HEK293 (cell line): ENCODE measurements around the gene RHBDF2.

ENCODE experiments used
- CTCF ChIA-PET: fragments of 350-600 bp; formaldehyde crosslinking; extraction: SDS; loops from one replicate; lab custom pipeline; 2021; ENCODE audit warnings: antibody characterized with exemption; lab: Yijun Ruan, JAX
- POLR2A ChIA-PET: fragments of 300-600 bp; formaldehyde crosslinking; extraction: SDS; loops from one replicate; lab custom pipeline; 2020; ENCODE audit warnings: antibody characterized with exemption, inconsistent platforms; lab: Yijun Ruan, JAX
- H3K27ac ChIP-seq: fragments of 200-500 bp; sonication (Bioruptor generic); 2 replicates; pipeline ENCODE4 v1.5.1; 2014; ENCODE audit warnings: low read depth, low read length, control low read depth, inconsistent platforms; ENCODE audit errors: extremely low read depth
- H3K36me3 ChIP-seq, 2 experiments: fragments of 200-500 bp in 1 of 2; sonication (Bioruptor generic) in 1 of 2; 1 replicate in 1 of 2; 2 replicates in 1 of 2; pipeline ENCODE4 v1.5.1; 2014 to 2017; ENCODE audit warnings: inconsistent platforms in 2 of 2, low read length in 2 of 2; ENCODE audit not compliant: control insufficient read depth in 2 of 2, insufficient read depth in 1 of 2
- H3K4me1 ChIP-seq: fragments of 200-500 bp; sonication (Bioruptor generic); 2 replicates; pipeline ENCODE4 v1.5.1; 2014; ENCODE audit warnings: mild to moderate bottlenecking, low read length, inconsistent platforms; ENCODE audit not compliant: control insufficient read depth, insufficient read depth
- H3K4me3 ChIP-seq: 2 replicates; pipeline ENCODE4 v1.5.1; 2011; ENCODE audit warnings: low read depth, mild to moderate bottlenecking, control low read depth, low read length, moderate library complexity
- H3K9me3 ChIP-seq: fragments of 200-500 bp; sonication (Bioruptor generic); 2 replicates; pipeline ENCODE4 v1.5.1; 2014; ENCODE audit warnings: low read depth, low read length, inconsistent platforms; ENCODE audit not compliant: control insufficient read depth, insufficient read depth
- MZF1 ChIP-seq: fragments of 450-650 bp; formaldehyde crosslinking; IDR thresholded peaks from 2 replicates; pipeline ENCODE4 v1.5.1; 2017; ENCODE audit warnings: missing biosample characterization, missing genetic modification characterization, borderline replicate concordance
- SCRT1 ChIP-seq: fragments of 450-650 bp; formaldehyde crosslinking; IDR thresholded peaks from 2 replicates; pipeline ENCODE4 v1.5.1; 2016; ENCODE audit warnings: missing biosample characterization, missing genetic modification characterization, borderline replicate concordance
- SCRT2 ChIP-seq: fragments of 450-650 bp; formaldehyde crosslinking; IDR thresholded peaks from 2 replicates; pipeline ENCODE4 v1.5.1; 2016; ENCODE audit warnings: missing biosample characterization, missing genetic modification characterization
- SP2 ChIP-seq: fragments of 450-650 bp; formaldehyde crosslinking; IDR thresholded peaks from 2 replicates; pipeline ENCODE4 v1.5.1; 2016; ENCODE audit warnings: missing biosample characterization, missing genetic modification characterization
- ZBTB1 ChIP-seq: fragments of 450-650 bp; formaldehyde crosslinking; IDR thresholded peaks from 2 replicates; pipeline ENCODE4 v1.5.1; 2016; ENCODE audit warnings: missing biosample characterization, missing genetic modification characterization
- ZBTB49 ChIP-seq: fragments of 450-650 bp; formaldehyde crosslinking; IDR thresholded peaks from 2 replicates; pipeline ENCODE4 v1.5.1; 2016; ENCODE audit warnings: missing biosample characterization, missing genetic modification characterization, low read depth
- ZNF10 ChIP-seq: fragments of 450-650 bp; formaldehyde crosslinking; IDR thresholded peaks from 2 replicates; pipeline ENCODE4 v1.5.1; 2017; ENCODE audit warnings: missing biosample characterization, missing genetic modification characterization
- ZNF341 ChIP-seq: fragments of 450-650 bp; formaldehyde crosslinking; IDR thresholded peaks from 2 replicates; pipeline ENCODE4; 2016; ENCODE audit warnings: low read depth, missing biosample characterization, missing genetic modification characterization
- ZNF366 ChIP-seq: fragments of 450-650 bp; formaldehyde crosslinking; conservative IDR thresholded peaks from 2 replicates; pipeline ENCODE4 v1.5.1; 2016; ENCODE audit warnings: missing biosample characterization, missing genetic modification characterization
- ZNF600 ChIP-seq: fragments of 450-650 bp; formaldehyde crosslinking; IDR thresholded peaks from 2 replicates; pipeline ENCODE4 v1.5.1; 2016; ENCODE audit warnings: missing biosample characterization, missing genetic modification characterization
- ZSCAN4 ChIP-seq: fragments of 450-650 bp; formaldehyde crosslinking; IDR thresholded peaks from 2 replicates; pipeline ENCODE4 v1.5.1; 2017; ENCODE audit warnings: missing biosample characterization, missing genetic modification characterization
- TF ChIP-seq, protein P1 (sequence below): fragments of 450-650 bp; formaldehyde crosslinking; IDR thresholded peaks from 2 replicates; pipeline ENCODE4 v1.5.1; 2016; ENCODE audit warnings: missing biosample characterization, missing genetic modification characterization
- TF ChIP-seq, protein P2 (sequence below): fragments of 450-650 bp; formaldehyde crosslinking; IDR thresholded peaks from 2 replicates; pipeline ENCODE4 v1.5.1; 2017; ENCODE audit warnings: missing biosample characterization, missing genetic modification characterization

Gene RHBDF2

DNA sequence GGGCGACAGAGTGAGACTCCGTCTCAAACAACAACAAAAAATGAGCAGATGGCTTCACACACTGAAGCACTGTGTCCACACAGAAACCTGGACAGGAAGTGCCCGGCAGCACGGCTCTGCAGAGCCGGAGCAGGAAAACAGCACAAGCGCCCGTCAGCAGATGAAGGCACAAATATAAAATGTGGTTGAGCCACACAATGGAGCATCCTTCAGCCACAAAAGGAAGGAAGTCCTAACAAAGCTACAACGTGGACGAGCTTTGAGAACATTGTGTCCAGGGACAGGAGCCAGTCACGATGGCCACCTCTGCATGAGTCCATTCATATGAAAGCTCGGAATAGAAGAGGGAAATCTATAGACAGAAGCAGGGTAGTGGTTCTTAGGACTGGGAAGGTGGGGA, 15.7 kb downstream of the RHBDF2 start:
- H3K27ac ChIP-seq = no peak overlapping the region
- CTCF ChIA-PET = interaction anchor here (0.6 to 1.1 kb wide), 3 partner anchors 18 to 304 kb away, joined by 3 read pairs; partner anchors contain the start of gene AANAT
- no peaks in the 10 kb centered on the region for H3K4me1 ChIP-seq
- TF ChIP-seq ZBTB49 (tag by site-specific recombination) (no peak), SP2 (tag by site-specific recombination) (0 out of 2 replicates have a peak, but pooled peaks have one; percentile 11), ZNF600 (peak; percentile 65; the same call in 1 of the 2 replicates), ZNF366 (tag by site-specific recombination) (0 out of 2 replicates have a peak, but pooled peaks have one; percentile 4)
- TF ChIP-seq, protein P1, sequence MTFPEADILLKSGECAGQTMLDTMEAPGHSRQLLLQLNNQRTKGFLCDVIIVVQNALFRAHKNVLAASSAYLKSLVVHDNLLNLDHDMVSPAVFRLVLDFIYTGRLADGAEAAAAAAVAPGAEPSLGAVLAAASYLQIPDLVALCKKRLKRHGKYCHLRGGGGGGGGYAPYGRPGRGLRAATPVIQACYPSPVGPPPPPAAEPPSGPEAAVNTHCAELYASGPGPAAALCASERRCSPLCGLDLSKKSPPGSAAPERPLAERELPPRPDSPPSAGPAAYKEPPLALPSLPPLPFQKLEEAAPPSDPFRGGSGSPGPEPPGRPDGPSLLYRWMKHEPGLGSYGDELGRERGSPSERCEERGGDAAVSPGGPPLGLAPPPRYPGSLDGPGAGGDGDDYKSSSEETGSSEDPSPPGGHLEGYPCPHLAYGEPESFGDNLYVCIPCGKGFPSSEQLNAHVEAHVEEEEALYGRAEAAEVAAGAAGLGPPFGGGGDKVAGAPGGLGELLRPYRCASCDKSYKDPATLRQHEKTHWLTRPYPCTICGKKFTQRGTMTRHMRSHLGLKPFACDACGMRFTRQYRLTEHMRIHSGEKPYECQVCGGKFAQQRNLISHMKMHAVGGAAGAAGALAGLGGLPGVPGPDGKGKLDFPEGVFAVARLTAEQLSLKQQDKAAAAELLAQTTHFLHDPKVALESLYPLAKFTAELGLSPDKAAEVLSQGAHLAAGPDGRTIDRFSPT (tag by site-specific recombination) = no peak
- TF ChIP-seq, protein P2, sequence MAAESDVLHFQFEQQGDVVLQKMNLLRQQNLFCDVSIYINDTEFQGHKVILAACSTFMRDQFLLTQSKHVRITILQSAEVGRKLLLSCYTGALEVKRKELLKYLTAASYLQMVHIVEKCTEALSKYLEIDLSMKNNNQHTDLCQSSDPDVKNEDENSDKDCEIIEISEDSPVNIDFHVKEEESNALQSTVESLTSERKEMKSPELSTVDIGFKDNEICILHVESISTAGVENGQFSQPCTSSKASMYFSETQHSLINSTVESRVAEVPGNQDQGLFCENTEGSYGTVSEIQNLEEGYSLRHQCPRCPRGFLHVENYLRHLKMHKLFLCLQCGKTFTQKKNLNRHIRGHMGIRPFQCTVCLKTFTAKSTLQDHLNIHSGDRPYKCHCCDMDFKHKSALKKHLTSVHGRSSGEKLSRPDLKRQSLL = 0 out of 2 replicates have a peak, but pooled peaks have one; percentile 47
- no peaks in the 10 kb centered on the region for H3K9me3 ChIP-seq
- no peak overlapping the region for H3K4me3 ChIP-seq
- POLR2A ChIA-PET = interaction anchor here (0.6 to 1.0 kb wide), 2 partner anchors 8 to 1280 kb away, joined by 3 to 4 read pairs; partner anchors contain the start of gene NUP85
- H3K36me3 ChIP-seq = no peaks in the 10 kb centered on the region

DNA sequence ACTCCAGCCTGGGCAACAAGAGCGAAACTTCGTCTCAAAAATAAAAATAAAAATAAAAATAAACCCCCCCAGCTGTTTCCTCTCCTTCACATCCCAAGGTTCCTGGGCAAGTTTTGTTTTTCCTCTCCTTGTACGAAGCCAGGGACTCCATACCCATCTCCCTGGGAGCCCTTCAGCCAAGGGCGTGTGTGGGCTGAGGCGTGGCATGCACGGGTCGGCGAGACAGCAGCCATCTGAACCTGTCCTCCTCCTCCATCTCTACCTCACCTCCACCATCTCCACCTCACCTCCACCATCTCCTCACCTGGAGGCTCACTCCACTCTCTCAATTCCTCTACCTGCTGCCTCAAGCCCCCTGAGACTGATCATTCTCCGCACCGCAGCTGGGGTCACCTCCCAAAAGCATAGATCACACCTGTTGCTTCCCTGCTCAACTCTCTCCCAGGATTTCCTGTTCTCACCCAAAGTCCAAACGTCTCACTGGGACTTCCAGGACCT, 16.9 kb downstream of the RHBDF2 start:
- Histone ChIP-seq H3K4me3 (no peak overlapping the region), H3K36me3 (no peaks in the 10 kb centered on the region), H3K4me1 (no peaks in the 10 kb centered on the region)
- POLR2A ChIA-PET = no interaction called here
- TF ChIP-seq SCRT1 (peak; percentile 97), SCRT2 (peak; percentile 99), ZNF10 (tag by site-specific recombination) (no peak), ZSCAN4 (no peak), MZF1 (tag by site-specific recombination) (no peak), ZBTB1 (tag by site-specific recombination) (no peak)
- TF ChIP-seq, all 188 proteins: peak for 2
- CTCF ChIA-PET = interaction anchor here (0.9 to 1.3 kb wide), 2 partner anchors 18 to 30 kb away, joined by 3 read pairs; no protein-coding TSS in a partner anchor
- H3K9me3 ChIP-seq = no peaks in the 10 kb centered on the region
- no peak overlapping the region for H3K27ac ChIP-seq

DNA sequence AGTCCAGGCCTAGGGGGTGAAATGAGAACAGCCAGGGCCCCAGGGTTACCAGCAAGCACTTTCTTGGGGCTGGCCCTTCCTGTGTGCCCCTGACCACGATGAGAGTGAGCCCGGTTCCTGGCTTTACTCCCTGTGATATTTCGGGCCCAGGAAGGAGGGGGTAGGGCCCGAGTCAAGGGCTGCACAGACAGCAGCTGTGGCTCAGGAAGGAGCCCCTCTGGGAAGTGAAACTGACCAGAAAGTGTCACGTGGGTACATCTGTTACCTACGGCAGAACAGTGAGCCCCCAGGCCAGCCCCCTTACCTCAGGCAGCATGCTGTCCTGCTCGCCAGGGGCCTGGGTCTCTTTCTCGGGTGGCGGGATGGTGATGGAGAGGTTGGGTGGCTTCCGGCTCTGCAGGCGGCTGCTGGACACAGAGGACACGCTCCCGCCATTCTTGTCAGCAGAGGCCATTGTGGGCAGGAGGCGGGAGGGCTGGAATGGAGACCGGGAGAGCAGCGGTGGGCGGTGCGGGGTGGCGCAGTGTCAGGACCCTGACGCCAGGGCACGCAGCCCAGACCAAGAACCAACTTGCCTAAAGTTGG, 20.1 kb downstream of the RHBDF2 start:
- CTCF ChIA-PET = interaction anchor here (1.0 kb wide), 1 partner anchor 66 kb away, joined by 3 read pairs; no protein-coding TSS in a partner anchor

More for the DNA sequence above, 20.1 kb downstream of the RHBDF2 start:
- no peaks in the 10 kb centered on the region for H3K36me3 ChIP-seq
- TF ChIP-seq ZNF341 (tag by site-specific recombination) (0 out of 2 replicates have a peak, but pooled peaks have one; percentile 30), ZNF366 (tag by site-specific recombination) (no peak)
- TF ChIP-seq, all 188 proteins: peak for 1
- Histone ChIP-seq H3K4me1 (no peaks in the 10 kb centered on the region), H3K4me3 (no peak overlapping the region), H3K9me3 (no peaks in the 10 kb centered on the region), H3K27ac (no peak overlapping the region)
- POLR2A ChIA-PET = interaction anchor here (0.9 kb wide), 1 partner anchor 20 kb away, joined by 3 read pairs; no protein-coding TSS in a partner anchor
